SIG-M5 treated with dmso at 0.1 percent for 504 hours (cell line): ENCODE measurements around the gene CKAP2L.
A peak's percentile ranks its signal among the peaks of the same experiment; 100 is the strongest.

Source experiments
- DNase-seq: peaks from one replicate; lab custom pipeline; 2025; ENCODE audit not compliant: unreplicated experiment; lab: John Stamatoyannopoulos, UW

Gene CKAP2L

DNA sequence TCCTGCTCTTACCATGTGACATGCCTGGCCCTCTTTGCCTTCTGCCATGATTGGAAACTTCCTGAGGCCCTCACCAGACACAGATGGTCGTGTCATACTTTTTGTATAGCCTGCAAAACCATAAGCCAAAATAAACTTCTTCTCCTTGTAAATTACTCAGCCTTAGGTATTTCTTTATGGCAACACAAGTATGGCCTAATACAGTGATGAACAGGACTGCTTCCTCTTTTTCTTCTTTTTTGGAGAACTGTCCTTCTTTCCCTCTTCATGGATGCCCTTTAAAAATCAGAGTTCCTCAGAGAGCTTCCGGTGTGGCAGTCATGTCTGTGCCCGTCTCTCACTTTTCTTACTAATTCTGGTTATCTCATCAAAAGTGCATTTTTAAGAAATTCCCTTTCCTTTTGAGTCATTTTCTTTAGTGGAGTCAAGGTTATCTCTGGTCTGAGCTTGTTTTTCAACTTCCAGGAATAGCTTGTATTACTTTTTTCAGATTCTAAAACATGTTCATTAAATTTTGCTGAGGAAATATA, 29.1 kb upstream of the CKAP2L start:
- DNase-seq: peak; percentile 95

DNA sequence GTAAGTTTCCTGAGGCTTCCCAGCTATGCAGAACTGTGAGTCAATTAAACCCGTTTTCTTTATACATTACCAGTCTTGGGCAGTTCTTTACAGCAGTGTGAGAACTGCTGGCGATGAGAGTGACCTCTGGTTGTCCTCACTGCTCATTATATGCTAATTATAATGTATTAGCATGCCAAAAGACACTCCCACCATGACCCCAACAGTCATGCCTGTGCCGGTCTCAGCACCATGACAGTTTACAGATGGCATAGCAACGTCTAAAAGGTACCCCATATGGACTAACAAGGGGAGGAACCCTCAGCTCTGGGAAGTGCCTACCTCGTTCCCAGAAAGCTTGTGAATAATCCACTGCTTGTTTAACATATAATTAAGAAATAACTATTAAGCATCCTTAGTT, 28.0 kb upstream of the CKAP2L start:
- no peak for DNase-seq

DNA sequence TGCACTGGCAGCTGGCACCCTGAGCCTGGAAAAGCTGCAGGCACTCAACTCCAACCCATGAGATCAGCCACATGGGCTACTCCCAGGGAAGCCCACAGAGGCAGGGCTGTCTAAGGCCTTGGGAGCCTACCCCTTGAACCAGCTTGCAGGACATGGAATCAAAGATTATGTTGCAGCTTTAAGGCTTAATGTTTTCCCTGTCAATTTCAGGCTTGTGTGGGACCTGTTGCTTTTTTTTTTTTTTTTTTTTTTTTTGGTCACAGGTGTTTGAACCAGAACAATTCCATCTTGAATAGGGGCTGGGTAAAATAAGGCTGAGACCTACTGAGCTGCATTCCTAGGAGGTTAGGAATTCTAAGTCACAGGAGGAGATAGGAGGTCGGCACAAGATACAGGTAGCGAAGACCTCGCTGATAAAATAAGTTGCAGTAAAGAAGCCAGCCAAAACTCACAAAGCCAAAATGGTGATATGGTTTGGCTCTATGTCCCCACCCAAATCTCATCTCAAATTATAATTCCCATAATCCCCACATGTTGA, 27.4 kb upstream of the CKAP2L start:
- DNase-seq: no peak

DNA sequence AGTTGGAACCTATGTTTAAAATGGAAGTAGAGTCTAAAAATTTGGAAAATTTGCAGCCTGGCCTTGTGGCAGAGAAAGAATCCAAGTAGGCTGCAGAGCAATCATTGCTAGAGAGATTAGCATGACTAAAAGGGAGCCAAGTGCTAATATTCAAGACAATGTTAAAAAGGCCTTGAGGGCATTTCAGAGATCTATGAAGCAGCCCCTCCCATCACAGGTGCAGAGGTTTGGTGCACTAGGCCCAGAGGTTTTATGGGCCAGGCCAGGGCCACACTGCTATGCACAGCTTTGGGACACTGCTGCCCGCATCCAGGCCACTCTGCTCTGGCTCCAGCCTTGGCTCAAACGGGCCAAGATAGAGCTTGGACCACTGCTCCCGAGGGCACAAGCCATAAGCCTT, 26.6 kb upstream of the CKAP2L start:
- DNase-seq: no peak

DNA sequence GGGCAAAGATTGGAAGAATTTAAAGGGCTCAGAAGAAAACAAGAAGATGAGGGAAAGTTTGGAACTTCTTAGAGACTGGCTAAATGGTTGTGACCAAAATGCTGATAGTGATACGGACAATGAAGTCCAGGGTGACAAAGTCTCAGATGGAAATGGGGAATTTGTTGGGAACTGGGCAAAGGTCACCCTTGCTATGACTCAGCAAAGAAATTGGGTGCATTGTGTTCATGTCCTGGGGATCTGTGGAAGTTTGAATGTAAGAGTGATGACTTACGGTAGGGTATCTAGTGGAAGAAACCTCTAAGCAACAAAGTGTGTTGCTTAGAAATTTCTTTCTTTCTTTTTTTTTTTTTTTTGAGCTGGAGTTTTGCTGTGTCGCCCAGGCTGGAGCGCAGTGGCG, 25.9 kb upstream of the CKAP2L start:
- no peak for DNase-seq

DNA sequence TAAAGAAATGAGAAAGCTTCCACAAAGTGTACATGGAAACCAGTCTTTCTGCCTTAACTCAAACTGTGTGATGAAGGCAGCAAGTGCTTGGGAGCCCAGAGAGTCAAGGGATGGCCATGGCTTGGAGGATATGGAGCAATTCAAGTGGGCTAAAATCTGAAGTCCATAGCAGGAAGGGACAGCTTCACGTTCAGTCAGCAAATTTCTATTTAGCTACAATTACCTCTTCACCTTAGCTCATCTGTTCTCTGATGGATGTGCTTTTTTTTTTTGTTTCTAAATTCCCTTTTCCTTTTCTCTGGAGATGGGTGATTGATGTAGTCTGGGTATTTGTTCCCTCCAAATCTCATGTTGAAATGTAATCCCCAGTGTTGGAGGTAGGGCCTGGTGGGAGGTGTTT, 24.8 kb upstream of the CKAP2L start:
- DNase-seq: no peak

DNA sequence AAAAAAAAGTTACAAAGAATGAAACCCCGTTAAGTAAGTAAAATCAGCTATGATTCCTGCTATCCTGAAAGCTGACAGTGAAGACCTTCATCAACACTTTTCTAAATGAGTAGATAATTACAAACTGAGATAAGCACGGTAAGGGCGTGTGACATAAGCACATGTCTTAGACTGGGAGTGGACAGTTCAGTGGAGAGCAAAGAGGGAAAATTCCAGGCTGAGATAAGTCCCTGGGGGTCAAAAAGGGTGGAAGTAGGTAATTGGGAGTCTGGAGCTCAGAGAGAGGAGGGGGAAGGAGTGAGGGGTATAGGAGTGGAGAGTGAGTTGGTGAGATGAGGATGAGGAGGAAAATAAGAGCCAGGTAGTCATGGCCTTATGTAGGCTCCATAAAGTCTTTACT, 24.2 kb upstream of the CKAP2L start:
- no peak for DNase-seq

DNA sequence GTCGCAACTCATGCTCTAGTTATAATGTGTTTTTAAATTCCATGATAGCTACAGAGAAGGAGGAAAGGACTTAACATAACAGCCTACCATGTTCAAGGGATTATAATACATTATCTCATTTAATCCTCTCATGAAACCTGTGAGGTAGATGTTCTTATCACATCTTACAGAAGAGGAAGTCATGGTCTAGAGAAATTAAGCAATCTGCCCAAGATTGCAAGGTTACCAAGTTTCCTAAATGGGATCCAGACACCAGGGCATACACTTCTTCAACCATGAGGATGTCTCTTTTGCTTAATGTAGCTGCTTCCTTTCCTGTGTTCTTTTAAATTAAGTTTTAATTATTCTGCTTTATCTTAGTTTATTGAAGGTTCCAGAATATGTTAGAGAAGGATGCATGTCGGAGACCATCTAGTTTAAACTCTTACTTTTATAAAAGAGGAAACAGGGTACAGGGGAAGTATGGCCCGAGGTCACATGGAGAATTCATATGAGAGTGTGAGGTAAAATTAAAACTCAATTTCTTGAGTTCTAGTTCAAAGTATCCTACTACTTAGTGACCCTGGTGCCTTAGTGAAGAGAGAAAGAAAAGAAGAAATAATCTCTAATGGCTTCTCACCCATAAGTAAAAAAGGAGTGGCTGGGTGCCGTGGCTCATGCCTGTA, 23.5 kb upstream of the CKAP2L start:
- peak; percentile 93 for DNase-seq

DNA sequence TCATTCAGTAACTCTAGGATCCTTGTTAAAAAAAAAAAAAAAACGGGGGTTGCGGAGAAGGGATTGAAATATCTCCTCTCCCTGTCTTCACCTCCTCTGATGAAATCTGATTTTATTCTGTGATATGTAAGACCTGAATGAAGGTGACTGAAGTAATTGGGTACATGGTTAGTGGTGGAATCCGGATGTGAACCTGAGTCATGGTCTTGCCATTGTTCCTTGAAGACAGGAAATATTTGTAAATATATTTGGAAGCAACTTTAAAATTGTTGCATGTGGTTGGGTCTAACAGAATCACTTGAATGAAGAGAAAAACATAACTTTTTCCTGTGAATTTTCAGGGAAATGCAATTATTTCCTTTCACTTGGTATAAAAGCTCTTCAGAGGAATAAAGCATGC, 22.9 kb upstream of the CKAP2L start:
- DNase-seq: no peak

DNA sequence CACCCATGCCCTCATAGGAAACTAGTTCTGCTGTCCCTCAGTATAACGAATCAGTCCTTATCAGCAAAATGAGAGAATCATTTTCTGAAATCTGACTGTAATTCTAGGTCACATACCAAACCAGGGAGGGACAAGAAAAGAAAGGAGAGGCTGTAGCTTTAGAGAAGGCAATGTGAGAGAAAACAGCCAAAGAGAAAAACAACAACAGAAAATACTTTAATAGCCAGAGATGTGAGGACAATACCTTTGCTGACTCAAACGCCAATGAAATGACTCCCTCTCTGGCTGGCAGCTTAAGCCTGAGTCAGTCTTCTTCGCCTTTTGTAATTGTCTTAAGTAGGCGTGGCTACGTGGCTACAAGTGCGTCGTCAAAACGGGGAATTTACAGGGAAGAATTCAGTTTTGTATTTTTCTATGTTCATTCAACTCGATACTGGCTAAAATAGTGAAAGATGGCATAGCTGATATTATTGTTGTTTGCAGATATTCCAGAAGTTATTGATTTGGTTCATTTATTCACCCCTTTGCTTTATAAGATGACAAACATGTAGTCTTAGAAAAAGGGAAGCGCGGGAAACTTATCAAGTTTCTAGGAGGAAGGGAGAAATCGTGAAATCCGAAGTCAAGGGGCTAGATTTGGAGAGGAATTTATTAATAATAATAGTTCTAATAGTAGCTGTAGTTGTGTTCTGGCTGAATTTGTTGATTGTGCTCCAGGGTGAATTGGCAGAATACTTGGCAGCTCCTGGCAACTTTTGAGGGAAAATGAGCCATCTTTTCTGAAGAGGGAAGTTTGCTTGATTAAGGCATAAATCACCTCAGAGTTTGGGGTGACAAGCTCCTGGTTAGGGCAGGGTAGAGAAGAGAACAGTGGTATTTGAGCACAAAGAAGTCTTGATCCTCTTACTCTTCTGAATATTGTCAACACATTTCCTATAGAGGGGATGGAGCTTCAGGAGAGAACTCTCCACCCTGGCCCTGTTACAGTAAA, 20.1 kb upstream of the CKAP2L start, which contains the start of gene IL1A:
TSS of gene IL1A (minus strand) at position 295 of the 991 bp plus-strand sequence. CDS start 723 bp downstream, outside the sequence.
- DNase-seq: peak; percentile 80

DNA sequence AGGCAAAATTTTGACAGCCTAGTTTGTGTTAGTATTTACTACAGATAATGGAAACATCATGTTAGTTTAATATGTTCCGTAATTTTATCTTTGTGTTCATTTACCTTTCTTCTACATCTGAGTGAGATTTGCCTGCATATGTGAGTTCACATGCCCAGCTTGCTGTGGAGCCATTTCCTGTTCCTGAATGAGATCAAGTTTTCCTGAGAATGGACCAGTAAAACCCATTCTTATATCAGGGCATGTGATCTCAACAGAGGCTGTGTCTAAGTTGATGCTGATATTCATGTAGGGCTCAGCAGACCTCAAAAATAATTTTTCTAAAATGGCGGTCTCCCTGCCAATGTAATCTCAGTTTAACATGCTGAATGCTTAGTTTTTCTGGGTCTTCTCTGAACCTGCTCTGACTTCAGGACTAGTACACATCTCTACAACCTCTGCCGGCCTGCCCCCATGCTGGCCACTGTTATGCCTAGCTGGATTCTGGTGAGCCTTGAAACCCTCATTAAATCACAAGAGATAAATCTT, 18.8 kb upstream of the CKAP2L start:
- DNase-seq: no peak

DNA sequence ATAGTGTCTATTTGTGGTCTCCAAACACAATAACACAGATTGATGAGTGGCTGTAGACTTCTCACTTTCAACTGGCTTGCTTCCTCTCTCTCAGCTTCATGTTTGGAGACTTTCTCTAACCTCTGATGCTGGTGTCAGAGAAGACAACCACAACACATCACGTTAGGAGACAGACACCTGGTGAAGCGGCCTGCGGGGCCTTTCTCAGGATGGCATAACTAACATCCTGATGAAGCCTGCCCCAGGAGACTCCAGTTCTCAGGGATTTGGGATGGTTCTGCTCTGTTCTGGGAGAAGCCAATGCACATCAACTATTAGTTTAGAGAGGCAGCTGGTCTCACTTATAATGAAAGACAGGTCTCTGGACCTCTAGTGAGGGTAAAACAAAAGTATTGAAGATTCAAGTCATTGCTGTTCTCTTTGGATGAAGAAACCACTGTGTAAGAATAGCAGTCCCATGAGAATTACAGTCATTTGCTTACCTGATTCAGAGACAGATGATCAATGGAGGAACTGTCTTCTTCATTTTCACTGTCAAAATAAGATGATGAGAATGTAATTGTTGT, 17.9 kb upstream of the CKAP2L start:
- no peak for DNase-seq

DNA sequence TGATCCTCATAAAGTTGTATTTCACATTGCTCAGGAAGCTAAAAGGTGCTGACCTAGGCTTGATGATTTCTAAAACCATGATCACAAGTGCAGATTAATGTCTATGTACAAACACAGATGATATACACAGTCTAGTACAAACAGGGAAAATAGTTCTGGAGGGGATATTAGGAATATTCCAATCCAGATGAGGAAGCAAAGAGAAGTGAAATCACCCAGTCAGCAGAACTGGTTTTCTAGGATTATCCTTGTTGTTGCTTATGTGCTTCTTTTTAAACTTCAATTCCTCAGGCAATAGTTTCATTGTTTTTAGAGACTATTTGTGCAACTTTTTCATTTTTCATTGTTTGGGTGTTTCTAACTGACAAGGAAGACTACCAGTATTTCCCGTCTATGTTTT, 15.2 kb upstream of the CKAP2L start:
- no peak for DNase-seq

DNA sequence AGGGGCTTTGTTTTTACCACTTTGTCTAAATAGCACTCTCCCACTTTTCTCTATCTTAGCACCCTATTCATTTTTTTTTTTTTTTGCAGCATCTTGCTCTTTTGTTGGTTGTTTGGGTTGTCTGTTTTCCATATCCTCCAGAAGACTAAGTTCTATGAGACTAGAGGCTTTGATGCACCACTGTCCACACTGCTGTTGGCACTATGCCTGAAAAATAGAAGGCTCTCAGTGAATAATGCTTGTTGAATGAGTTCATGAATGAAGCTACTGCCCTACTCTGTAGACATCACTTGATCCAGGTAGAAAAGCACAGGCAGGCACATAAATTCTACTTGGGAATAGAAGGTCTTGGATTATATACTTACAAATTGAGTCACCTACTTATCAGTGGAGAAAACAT, 12.6 kb upstream of the CKAP2L start:
- DNase-seq: no peak

DNA sequence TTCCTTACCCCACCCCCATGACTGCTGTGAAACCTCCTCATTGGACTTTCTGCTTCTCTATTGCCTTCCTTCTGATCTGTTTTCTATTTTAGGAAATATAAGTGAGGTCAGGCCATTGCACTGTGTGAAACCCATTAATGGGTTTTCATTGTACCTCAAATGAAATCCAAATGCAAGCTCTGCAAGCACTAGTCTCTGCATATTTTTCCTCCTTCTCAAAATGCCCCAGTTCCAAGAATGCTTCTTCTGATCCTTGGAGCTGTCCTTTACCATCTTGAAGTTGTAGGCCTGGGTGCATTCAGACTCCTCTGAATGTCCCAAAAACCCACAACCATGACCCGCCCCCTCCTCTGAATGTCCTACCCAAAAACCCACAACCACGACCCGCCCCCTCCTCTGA, 11.7 kb upstream of the CKAP2L start:
- no peak for DNase-seq

DNA sequence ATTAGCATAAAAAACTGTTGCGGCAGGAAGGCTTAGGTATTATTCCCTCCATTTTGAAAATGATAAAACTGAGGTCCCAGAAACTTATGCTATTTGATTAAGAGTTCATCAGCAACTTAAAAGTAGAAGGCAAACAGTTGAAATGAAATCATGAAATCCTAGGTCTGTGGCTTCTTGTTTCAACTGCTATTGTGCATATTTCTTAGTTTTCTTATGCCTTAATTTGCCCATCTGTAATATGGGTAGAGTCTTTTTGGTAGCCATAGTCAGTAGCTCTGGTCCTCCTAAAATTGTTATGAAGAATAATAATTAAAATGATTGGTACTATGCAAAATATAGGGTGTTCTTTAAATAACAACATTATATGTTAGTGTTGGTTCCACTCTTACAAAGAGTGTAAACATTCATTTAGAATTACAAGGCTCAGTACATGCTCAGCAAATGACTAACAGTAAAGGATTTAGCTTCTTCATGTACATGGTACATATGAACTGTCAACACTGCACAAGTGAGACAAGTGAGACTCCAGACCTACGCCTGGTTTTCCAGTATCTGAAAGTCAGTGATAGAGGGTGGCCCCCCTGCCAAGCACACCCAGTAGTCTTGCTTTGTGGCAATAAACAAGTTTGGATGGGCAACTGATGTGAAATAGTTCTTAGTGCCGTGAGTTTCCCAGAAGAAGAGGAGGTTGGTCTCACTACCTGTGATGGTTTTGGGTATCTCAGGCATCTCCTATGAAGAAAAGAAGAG, 10.3 kb upstream of the CKAP2L start:
- DNase-seq: no peak

DNA sequence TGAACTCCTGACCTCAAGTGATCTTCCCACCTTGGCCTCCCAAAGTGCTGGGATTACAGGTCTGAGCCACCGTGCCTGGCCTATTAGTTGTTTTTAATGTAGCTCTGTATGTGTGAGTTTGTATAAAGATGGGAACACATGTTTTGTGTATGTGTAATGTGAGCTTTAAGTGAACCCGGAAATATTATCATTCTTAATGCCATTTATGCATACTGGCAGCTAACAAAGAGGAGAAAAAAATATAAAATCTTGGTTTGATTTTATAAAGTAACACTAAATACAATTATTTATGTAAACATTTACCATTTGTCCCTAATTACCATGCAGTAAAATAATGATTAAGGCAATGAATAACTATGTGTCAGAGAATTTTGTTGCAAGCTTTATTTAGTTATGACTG, 9.1 kb upstream of the CKAP2L start:
- no peak for DNase-seq

DNA sequence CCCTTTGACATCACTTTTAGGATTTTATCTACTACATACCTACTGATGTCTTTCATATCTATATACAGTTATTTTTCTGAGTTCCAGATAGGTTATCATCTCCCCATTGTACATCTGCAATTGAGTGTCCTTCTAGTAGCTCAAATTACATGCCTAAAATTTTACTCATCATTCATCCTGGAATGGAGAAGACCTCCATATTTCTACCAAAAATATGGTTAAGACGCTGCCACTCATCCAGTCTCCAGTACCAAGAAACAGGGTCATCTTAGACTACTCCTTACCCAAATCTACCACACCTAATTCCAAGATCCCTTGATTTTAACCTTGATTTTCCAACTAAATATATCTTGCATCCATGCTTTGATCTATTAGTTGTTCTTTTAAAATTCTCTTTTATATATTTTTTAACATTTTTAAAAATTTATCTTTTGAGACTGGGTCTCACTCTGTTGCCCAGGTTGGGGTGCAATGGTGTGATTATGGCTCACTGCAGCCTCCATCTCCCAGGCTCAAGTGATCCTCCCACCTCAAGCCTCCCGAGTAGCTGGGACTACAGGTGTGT, 8.6 kb upstream of the CKAP2L start:
- no peak for DNase-seq

DNA sequence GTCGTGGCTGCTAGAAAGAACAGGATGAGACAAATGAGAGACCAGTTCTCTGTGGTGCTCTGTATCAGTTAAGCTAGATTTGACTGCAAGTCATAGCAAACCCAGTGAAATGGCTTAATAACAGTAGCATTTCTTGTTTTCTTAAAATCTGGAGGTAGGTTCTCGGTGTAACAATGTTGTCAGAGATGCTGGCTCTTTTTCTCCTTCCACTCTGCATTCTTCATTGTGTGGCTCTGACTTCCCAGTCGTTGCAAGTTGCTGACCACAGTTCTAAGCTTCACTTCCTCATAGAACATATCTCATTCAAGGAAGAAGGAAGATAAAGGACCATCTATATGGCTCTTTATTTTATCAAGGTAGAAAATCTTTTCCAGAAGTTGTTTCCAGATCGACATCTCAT, 7.9 kb upstream of the CKAP2L start:
- peak; percentile 70 for DNase-seq

DNA sequence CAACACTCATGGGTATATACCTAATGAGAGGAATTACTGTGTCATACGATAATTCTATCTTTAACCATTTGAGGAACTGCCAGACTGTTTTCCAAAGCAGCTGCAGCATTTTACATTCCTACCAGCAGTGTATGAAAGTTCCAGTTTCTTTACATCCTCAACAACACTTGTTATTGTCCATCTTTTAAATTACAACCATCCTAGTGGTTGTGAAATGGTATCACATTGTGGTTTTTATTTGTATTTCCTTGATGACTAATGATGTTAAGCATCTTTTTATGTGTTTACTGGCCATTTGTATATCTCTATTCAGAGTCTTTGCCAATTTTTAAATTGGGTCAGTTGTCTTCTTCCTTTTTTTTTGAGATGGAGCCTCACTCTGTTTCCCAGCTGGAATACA, 4.0 kb upstream of the CKAP2L start:
- DNase-seq: no peak
